Measurements from ENCODE around the gene RANBP3. TPM values are rescaled to one million over a fixed set of nuclear protein-coding genes. Genes with fewer than 3 reads are reported as not detected.
A peak's percentile ranks its signal among the peaks of the same experiment; 100 is the strongest.
"Not testable (repeated sequence)": the region's sequence is repeated elsewhere in the genome, so short reads cannot be mapped to it uniquely, and the experiment has no call there.

RANBP3 gene
- total RNA-seq, 1 donor from 2014 or later, result 92.1 TPM

DNA sequence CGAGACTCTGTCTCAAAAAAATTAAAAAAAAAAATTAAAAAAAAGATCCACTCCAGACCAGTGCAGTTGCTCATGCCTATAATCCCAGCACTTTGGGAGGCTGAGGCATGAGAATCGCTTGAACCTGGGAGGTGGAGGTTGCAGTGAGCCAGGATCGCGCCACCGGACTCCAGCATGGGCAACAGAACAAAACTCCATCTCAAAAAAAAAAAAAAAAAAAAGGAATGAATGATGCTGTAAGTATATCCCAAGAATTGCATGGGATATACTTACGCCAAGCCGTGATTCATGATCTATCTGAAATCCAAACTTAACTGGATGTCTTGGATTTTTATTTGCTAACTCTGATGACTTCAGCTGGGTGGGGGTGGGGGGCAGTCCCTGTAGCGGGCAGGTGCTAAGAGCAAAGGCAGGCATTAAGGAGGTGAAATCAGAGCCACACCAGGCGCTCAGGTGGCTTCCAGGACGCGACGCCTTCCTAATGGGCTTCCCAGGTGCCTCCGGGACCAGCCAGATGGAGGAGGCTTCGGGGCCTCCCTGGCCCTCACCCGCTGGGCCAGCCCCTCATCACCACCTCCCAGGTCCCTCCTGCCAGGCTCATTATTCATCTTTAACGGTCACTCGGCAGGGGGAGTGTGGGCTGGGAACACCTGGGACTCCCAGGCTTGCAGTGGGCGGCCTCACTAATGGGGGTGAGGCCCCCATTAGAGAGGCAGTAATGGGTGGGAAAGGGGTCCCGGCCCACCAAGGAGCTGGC is 96.2 kb downstream of the RANBP3 start:
- TF ChIP-seq, protein P1, sequence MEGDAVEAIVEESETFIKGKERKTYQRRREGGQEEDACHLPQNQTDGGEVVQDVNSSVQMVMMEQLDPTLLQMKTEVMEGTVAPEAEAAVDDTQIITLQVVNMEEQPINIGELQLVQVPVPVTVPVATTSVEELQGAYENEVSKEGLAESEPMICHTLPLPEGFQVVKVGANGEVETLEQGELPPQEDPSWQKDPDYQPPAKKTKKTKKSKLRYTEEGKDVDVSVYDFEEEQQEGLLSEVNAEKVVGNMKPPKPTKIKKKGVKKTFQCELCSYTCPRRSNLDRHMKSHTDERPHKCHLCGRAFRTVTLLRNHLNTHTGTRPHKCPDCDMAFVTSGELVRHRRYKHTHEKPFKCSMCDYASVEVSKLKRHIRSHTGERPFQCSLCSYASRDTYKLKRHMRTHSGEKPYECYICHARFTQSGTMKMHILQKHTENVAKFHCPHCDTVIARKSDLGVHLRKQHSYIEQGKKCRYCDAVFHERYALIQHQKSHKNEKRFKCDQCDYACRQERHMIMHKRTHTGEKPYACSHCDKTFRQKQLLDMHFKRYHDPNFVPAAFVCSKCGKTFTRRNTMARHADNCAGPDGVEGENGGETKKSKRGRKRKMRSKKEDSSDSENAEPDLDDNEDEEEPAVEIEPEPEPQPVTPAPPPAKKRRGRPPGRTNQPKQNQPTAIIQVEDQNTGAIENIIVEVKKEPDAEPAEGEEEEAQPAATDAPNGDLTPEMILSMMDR (IDR thresholded peaks at IDR 0.05; ENCODE audit: partially characterized antibody, unreplicated experiment), result no peak
- DNase-seq, result no peak
- Mint-ChIP-seq H3K4me1 (ENCODE audit: low read depth, unreplicated experiment) (no peaks in the 10 kb centered on the region), H3K27ac (ENCODE audit: unreplicated experiment) (no peak overlapping the region), H3K4me3 (ENCODE audit: unreplicated experiment) (no peak overlapping the region), H3K9me3 (ENCODE audit: unreplicated experiment) (peaks cover 2% of the 10 kb centered on the region), H3K27me3 (ENCODE audit: unreplicated experiment) (peaks cover 2% of the 10 kb centered on the region), H3K36me3 (ENCODE audit: unreplicated experiment) (no peaks in the 10 kb centered on the region)

DNA sequence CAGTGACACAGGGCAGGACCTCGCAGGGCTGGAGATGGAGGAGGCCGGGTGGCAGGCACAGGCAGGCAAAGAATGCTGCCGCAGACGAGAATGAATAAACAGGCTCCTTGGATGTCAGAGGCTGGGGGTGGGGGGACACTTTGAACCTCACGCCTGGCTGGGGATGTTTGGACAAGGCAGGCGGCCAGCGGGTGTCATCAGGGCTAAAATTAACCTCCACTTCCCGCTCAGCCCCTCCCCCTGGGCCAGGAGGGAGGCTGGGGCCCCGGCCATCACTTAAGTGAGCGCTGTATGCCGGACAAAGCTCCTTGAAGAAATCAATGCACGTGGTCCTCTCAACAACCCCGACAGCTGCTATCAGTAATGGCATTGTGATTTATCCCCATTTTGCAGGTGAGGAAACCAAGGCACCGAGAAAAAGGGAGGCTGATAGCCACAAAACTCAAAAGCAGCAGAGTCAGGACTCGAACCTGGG is 97.3 kb downstream of the RANBP3 start:
- TF ChIP-seq, protein P1 (IDR thresholded peaks at IDR 0.05; ENCODE audit: partially characterized antibody, unreplicated experiment), result no peak
- Mint-ChIP-seq H3K27me3 (ENCODE audit: unreplicated experiment) (peaks cover 7% of the 10 kb centered on the region), H3K27ac (ENCODE audit: unreplicated experiment) (no peak overlapping the region), H3K4me1 (ENCODE audit: low read depth, unreplicated experiment) (peaks cover 3% of the 10 kb centered on the region), H3K36me3 (ENCODE audit: unreplicated experiment) (no peaks in the 10 kb centered on the region), H3K4me3 (ENCODE audit: unreplicated experiment) (no peak overlapping the region), H3K9me3 (ENCODE audit: unreplicated experiment) (peaks cover 2% of the 10 kb centered on the region)
- DNase-seq, result no peak

DNA sequence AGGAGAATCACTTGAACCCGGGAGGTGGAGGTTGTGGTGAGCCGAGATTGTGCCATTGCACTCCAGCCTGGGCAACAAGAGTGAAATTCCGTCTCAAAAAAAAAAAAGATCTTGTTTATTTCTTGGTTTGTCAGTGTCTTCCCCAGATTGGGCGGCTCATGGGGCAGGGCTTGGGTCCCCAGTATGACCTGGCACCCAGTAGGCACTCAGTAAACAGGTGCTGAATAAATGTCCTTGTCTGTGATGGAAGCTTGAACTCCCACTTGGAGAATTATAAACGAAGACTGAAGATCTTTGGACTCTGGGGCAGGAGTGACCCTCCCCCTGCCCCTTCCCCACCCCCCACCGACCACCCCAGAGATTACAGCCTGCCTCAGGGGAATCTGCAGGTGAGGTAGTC is 97.7 kb downstream of the RANBP3 start:
- peak overlapping the region; percentile 52 for H3K4me3 Mint-ChIP-seq (ENCODE audit: unreplicated experiment)
- no peaks in the 10 kb centered on the region for H3K36me3 Mint-ChIP-seq (ENCODE audit: unreplicated experiment)
- peaks cover 7% of the 10 kb centered on the region for H3K27me3 Mint-ChIP-seq (ENCODE audit: unreplicated experiment)
- H3K9me3 Mint-ChIP-seq (ENCODE audit: unreplicated experiment), result peaks cover under 1% of the 10 kb centered on the region
- TF ChIP-seq, protein P1 (IDR thresholded peaks at IDR 0.05; ENCODE audit: partially characterized antibody, unreplicated experiment), result no peak
- peaks cover 3% of the 10 kb centered on the region for H3K4me1 Mint-ChIP-seq (ENCODE audit: low read depth, unreplicated experiment)
- no peak overlapping the region for H3K27ac Mint-ChIP-seq (ENCODE audit: unreplicated experiment)
- no peak for DNase-seq

DNA sequence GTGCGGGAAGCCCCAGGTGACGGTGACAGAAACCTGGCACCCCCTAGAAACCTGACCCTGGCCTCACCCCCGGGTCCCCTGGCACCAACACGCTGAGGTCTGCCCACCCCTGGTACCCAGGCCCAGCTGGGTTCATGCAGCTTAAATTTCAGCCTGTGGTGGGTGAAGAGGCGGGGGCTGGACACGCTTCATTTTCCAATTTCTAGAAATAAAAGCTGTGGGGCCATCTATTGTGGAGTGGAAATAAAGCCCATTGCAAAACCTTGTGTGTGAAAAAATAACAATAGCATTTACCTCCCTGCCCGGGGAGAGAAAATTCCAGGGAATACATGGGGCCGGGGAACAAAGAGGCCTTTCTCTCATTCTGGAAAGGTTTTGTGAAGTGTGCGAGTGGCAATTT is 100.1 kb downstream of the RANBP3 start:
- Mint-ChIP-seq H3K27ac (ENCODE audit: unreplicated experiment) (no peak overlapping the region), H3K27me3 (ENCODE audit: unreplicated experiment) (peaks cover 5% of the 10 kb centered on the region), H3K4me1 (ENCODE audit: low read depth, unreplicated experiment) (peaks cover 3% of the 10 kb centered on the region), H3K9me3 (ENCODE audit: unreplicated experiment) (no peaks in the 10 kb centered on the region), H3K36me3 (ENCODE audit: unreplicated experiment) (no peaks in the 10 kb centered on the region), H3K4me3 (ENCODE audit: unreplicated experiment) (no peak overlapping the region)
- TF ChIP-seq, protein P1 (IDR thresholded peaks at IDR 0.05; ENCODE audit: partially characterized antibody, unreplicated experiment), result no peak
- no peak for DNase-seq

DNA sequence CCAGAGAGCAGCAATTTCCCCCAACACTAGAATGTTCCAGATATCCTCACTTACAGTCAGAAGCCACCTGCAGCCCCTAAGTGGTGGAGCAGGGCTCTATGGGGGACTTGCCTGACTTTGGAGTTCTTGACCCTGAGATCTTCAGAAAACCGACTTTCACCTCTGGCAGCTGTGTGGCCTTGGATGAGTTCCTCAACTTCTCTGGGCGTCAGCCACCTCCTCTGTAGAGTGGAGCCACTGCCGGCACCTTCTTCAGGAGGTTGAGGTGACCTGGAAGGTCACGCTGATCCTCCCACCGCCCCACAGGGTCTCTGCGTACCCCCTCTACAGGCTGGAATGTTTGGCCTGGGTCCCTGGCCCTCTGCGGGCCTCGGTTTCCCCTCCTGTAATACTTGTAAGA is 100.5 kb downstream of the RANBP3 start:
- Mint-ChIP-seq H3K4me3 (ENCODE audit: unreplicated experiment) (no peak overlapping the region), H3K4me1 (ENCODE audit: low read depth, unreplicated experiment) (peaks cover 3% of the 10 kb centered on the region), H3K27me3 (ENCODE audit: unreplicated experiment) (peaks cover 5% of the 10 kb centered on the region), H3K36me3 (ENCODE audit: unreplicated experiment) (no peaks in the 10 kb centered on the region), H3K9me3 (ENCODE audit: unreplicated experiment) (no peaks in the 10 kb centered on the region), H3K27ac (ENCODE audit: unreplicated experiment) (no peak overlapping the region)
- DNase-seq, result no peak
- TF ChIP-seq, protein P1 (IDR thresholded peaks at IDR 0.05; ENCODE audit: partially characterized antibody, unreplicated experiment), result no peak

DNA sequence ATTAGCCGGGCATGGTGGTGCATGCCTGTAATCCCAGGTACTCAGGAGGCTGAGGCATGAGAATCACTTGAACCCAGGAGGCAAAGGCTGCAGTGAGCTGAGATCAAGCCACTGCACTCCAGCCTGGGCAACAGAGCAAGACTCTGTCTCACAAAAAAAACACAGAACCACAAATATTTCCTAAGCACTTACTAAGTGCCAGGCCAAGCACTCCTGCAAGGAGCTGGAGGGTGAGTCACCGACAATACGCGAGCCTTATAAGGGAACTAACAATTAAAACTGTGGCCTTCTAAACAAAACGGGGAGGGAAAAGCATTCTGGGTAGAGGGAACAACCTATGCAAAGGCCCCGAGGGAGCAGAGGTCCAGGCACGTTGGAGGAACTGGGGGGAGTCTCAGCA is 103.4 kb downstream of the RANBP3 start:
- H3K9me3 Mint-ChIP-seq (ENCODE audit: unreplicated experiment); H3K4me3 Mint-ChIP-seq (ENCODE audit: unreplicated experiment): not testable (repeated sequence)

More for the DNA sequence above, 103.4 kb downstream of the RANBP3 start:
- not testable (repeated sequence) for DNase-seq; H3K36me3 Mint-ChIP-seq (ENCODE audit: unreplicated experiment); H3K4me1 Mint-ChIP-seq (ENCODE audit: low read depth, unreplicated experiment); H3K27me3 Mint-ChIP-seq (ENCODE audit: unreplicated experiment); H3K27ac Mint-ChIP-seq (ENCODE audit: unreplicated experiment)

Measured in glutamatergic neuron (in vitro differentiated cells).